NCI-H2081 (cell line): Measurements from ENCODE around the gene GNG11.
"Not testable (repeated sequence)": the region's sequence is repeated elsewhere in the genome, so short reads cannot be mapped to it uniquely, and the experiment has no call there.

Experiments used
- DNase-seq, 2 experiments: peaks; one replicate each; lab custom pipeline; 2025; lab: John Stamatoyannopoulos, UW

GNG11 gene

GRCh38 chr7:93921607-93922566 is at the start of gene GNG11:
Gene GNG11 (plus strand): TSS chr7:93921735. CDS start chr7:93922138, 403 bp downstream.
- DNase-seq = peak; percentile 57 to 65

- DNase-seq = no peak
These were observed 47.4 kb upstream of the GNG11 start for GRCh38 chr7:93873998-93874574.

DNA sequence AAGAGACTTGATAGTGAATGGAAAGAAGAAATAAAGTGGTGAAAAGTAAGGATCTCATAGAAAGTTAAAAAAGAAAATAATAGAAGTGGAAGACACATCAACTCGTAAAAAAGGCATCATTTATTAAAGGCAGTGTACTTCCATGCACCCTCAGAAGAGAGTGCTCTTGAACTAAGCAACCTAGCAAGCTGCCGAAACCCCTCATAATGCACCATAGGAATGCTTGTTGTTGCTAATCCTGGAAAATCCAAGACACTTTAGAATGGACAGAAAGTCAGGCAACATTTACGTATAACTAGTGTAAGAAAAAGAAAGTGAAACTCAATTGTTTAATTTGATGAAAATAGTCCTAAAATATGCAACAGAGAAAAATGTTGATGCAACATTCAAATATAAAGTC is 43.8 kb upstream of the GNG11 start:
- no peak for DNase-seq

- DNase-seq = no peak
These were observed 42.2 kb upstream of the GNG11 start for GRCh38 chr7:93879356-93879755.

GRCh38 chr7:93882468-93882867 is 39.1 kb upstream of the GNG11 start:
- no peak for DNase-seq

- no peak for DNase-seq
These were observed 38.2 kb upstream of the GNG11 start for GRCh38 chr7:93883078-93883916.

DNA sequence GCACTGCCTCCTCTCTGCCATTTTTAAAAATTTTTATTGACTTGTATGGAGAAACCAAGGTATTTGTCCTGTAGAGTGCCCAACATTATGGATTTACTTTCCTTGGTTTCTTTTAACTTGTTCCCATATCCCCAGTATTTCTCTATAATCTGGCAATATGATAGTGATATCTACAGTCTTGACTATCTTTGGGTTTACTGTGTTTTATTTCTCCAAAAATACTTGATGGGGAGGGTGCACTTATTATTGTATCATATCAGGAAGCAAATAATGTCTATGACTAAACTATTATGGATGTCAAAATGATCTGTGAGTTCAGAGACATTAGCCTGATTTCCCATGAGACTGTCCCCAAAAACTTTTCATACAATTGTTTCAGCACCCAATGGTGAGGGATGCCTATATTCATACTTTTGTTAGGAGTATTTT is 37.6 kb upstream of the GNG11 start:
- no peak for DNase-seq

DNA sequence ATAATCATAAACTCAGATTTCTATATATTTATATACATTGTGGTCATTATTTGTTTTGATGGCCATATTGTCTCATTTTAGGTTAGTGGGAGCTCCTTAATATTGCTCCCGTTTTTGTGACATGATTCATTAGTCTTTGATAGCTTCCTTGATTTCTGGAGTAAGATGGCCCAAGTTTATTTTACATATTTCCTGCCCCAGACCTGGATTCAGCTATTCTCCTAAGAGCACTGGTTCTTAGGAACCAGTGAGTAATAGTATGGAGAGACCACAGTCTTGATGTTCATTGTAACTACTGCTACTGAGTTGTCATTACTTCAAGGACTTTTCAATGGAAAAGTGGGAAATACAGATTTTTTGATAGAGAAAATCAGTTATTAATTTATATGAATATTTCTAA is 37.0 kb upstream of the GNG11 start:
- no peak for DNase-seq

DNA sequence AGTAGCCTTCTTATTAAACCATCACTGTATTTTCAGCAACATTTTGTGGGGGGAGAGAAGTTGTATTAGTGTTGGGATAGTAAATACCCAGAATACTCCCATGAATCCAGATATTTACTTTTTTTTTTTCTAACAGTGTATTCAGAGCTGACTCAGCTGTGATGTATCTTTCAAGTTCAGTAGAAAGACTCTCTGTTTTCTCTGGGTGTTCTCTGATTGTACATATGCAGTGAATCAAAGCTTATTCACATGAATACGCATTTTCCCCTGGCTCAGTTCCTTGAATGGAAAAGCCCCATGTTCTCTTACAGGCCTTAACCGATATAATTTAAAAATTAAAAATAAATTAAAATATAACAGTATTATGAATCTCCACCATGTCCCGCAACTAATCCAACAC is 32.3 kb upstream of the GNG11 start:
- no peak for DNase-seq

DNA sequence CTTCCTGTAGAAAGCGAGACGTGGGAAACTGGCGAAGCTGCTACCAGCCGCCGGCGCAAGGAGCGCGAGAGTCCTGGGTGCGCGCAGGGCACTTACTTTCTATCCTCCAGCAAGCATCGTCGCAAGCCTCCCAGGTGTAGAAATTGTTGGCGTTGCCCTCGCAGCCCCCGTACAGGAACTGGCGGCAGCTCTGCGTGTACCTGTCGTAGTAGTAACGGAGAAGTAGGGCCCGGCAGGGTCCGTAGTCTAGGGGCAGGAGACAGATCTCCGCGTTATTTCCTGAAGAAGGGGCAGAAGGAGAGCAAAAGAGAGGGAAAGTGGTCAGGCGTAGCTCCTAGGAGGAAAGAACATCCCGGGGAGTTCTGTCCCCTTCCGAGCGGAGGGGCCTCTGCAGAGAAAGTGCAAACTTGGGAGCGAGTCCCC is 31.5 kb upstream of the GNG11 start:
- DNase-seq = no peak

GRCh38 chr7:93890464-93891068 is 31.0 kb upstream of the GNG11 start, which contains the start of gene TFPI2:
Gene TFPI2 (minus strand): TSS chr7:93890753. CDS start chr7:93890678, 75 bp downstream.
- no peak for DNase-seq

DNA sequence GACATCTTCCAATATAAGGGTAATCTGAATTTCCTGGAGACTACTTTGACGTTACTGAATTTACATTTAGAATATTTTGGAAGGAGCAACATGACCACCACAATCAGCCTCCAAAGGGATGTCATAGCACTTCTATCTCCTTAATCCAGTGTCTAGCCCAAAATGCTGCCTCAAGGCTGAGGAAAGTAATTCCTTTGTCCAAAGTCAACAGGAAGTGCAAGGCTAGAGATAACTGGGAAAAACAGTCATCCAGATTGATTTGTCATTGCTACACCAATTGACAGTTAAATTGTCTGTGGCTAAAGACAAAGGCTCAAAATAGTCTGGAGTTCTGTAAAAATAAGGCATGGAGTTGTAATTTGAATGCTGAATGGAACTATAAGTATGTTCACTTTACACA is 27.1 kb upstream of the GNG11 start:
- DNase-seq = no peak

- DNase-seq = no peak
These were observed 26.4 kb upstream of the GNG11 start for GRCh38 chr7:93894966-93895640.

- no peak for DNase-seq
These were observed 25.5 kb upstream of the GNG11 start for GRCh38 chr7:93895859-93896600.

- no peak for DNase-seq
These were observed 23.9 kb upstream of the GNG11 start for GRCh38 chr7:93897680-93898079.

- DNase-seq = peak; percentile 32 to 52
These were observed 18.6 kb upstream of the GNG11 start for GRCh38 chr7:93902777-93903423.

- DNase-seq = no peak
These were observed 15.3 kb upstream of the GNG11 start, which contains the start of gene GNGT1 for GRCh38 chr7:93906267-93906666. Gene GNGT1 (plus strand): TSS chr7:93906567. CDS start chr7:93906747, 180 bp downstream.

GRCh38 chr7:93910076-93910994 is 11.2 kb upstream of the GNG11 start:
- no peak for DNase-seq

DNA sequence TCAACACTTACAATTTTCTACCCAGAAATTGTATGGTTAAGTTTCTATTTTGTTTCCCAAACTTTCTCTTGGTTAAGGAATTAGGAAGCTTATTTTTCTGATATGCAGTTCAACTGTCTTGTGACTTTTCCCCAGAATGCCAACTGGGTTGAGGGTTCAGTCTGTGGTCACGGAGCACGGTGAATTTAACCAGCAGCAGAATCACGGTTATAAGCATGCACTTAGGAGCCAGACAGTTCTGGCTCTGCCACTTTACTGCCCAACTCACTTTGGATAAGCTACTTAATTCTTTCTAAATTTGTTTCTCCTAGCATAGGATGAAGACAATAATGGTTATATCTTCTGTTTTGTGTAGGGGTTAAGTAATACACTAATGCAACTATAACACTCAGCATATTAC is 10.3 kb upstream of the GNG11 start:
- not testable (repeated sequence) for DNase-seq
